Choroid plexus epithelial cell (primary cell): ENCODE measurements around the gene SRC.
A peak's percentile ranks its signal among the peaks of the same experiment; 100 is the strongest.

ENCODE experiments used
- DNase-seq: peaks from one replicate; pipeline ENCODE4 v3.0.0-alpha.2; 2010; ENCODE audit warnings: low read depth
- H3K4me3 ChIP-seq: 2 replicates; pipeline ENCODE4 v1.5.1; 2011; ENCODE audit warnings: low read depth, mild to moderate bottlenecking, control low read depth, low read length, moderate library complexity
- CTCF ChIP-seq: conservative IDR thresholded peaks from 2 replicates; pipeline ENCODE4 v1.5.1; 2011; ENCODE audit warnings: low read depth, mild to moderate bottlenecking, control low read depth, inconsistent platforms, low read length, moderate library complexity

The SRC gene

GRCh38 chr20:37330316-37330715 is 15.6 kb upstream of the SRC start:
- no peak for DNase-seq
- no peak overlapping the region for H3K4me3 ChIP-seq
- no peak for TF ChIP-seq CTCF

DNA sequence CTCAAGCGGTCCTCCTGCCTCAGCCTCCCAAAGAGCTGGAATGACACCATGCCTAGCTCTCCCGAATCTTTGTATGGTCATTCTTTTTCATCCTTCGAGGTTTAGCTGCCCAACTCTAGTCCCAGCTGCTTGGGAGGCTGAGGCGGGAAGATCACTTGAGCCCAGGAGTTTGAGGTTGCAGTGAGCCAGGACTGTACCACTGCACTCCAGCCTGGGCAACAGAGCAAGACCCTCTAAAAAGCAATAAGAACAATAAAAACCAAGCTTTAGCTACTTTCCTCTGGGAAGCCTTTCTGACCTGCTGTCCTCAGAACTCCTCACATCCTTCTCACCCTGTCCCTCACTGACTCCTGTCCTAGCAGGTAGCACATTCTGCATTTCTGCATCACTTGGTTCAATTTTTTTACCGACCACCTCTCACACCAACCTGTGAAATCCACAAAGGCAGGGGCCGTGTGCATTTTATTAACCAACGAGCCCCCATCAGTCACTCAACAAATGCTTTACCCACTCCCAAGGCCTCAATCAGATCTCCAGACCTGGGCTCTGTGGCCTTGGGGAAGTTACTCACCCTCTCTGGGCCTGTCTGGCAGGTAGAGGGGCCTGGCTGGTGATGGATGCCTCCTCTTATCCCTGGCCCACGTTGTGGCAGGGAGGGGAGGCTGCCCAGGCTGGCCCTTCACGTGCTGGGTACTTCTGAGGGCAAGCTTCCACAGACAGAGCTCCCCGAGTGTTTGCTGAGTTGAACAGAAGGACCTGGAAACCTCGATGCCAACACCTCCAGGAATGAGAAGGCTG is 14.7 kb upstream of the SRC start:
- no peak overlapping the region for H3K4me3 ChIP-seq
- TF ChIP-seq CTCF = no peak
- no peak for DNase-seq

- no peak for TF ChIP-seq CTCF
- no peak overlapping the region for H3K4me3 ChIP-seq
- DNase-seq = no peak
Observed at GRCh38 chr20:37333130-37333847, 12.7 kb upstream of the SRC start.

DNA sequence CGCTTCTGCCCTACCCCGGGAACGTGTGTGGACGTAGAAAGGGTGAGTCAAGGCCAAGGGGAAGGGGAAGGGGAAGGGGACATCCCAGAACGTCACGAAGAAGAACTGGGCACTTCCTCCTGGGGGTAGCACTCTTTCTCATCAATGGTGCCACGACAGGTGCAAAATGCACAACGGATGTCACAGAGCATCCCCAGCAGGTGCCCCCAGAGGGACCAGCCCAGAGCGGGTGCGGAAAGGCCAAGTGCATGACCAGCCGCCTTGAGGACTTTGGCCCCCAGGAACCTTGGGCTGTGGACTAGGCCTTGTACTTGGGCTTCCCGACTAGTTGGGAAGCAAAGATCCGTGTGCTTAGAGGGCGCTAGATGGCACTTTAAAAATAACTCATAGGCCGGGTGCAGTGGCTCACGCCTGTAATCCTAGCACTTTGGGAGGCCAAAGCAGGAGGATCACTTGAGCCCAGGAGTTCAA is 12.1 kb upstream of the SRC start:
- H3K4me3 ChIP-seq = no peak overlapping the region
- DNase-seq = no peak
- TF ChIP-seq CTCF = no peak

DNA sequence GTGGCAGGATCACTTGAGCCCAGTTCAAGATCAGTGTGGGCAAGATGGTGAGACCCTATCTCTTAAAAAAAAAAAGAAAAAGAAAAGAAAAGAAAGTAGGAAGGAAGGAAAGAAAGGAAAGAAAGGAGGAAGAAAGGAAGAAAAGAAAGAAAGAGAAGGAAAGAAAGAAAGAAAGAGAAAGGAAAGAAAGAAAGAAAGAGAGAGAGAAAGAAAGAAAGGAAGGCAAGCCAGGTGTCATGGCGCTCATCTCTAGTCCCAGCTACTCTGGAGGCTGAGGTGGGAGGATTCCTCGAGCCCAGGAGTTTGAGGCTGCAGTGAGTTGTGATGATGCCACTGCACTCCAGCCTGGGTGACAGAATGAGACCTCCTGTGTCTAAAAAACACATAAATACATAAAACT is 11.5 kb upstream of the SRC start:
- no peak overlapping the region for H3K4me3 ChIP-seq
- no peak for DNase-seq
- no peak for TF ChIP-seq CTCF

- peak; percentile 49 for DNase-seq
- no peak overlapping the region for H3K4me3 ChIP-seq
- TF ChIP-seq CTCF = no peak
Observed at GRCh38 chr20:37335642-37336368, 10.1 kb upstream of the SRC start.
